ENCODE data around the gene TUFM.

GRCh38 chr16:28858421-28858820 is 12.3 kb upstream of the TUFM start:
- TF ChIP-seq CTCF (IDR thresholded peaks at IDR 0.05 in 8 of 11, conservative IDR thresholded peaks at IDR 0.05 in 3 of 11) (no peak), POLR2AphosphoS5 (IDR thresholded peaks at IDR 0.05) (no peak)
